Hindlimb muscle (tissue), 1 donor: ENCODE data around the gene PRLR. TPM values are rescaled to one million over a fixed set of nuclear protein-coding genes. Genes with fewer than 3 reads are reported as not detected.
"Not testable (repeated sequence)": the region's sequence is repeated elsewhere in the genome, so short reads cannot be mapped to it uniquely, and the experiment has no call there.

Source experiments
- DNase-seq: peaks from one replicate; pipeline ENCODE4 v3.0.0-alpha.2; 2013
- polyA plus RNA-seq: library from polyadenylated mRNA; unstranded; fragments of 120-200 nt; gene quantifications from one replicate; pipeline ENCODE4 v1.2.1, GENCODE V29; 2013; ENCODE audit not compliant: insufficient read length

PRLR gene
- polyA plus RNA-seq = 0.15 TPM

- DNase-seq = peak; percentile 19
Observed at GRCh38 chr5:35230038-35230611, at the start of gene PRLR. Gene PRLR, minus strand, starts transcription at chr5:35230487. Its CDS starts 140,867 bp downstream, at chr5:35089620.

GRCh38 chr5:35274839-35275509 is 44.7 kb upstream of the PRLR start:
- DNase-seq = no peak

DNA sequence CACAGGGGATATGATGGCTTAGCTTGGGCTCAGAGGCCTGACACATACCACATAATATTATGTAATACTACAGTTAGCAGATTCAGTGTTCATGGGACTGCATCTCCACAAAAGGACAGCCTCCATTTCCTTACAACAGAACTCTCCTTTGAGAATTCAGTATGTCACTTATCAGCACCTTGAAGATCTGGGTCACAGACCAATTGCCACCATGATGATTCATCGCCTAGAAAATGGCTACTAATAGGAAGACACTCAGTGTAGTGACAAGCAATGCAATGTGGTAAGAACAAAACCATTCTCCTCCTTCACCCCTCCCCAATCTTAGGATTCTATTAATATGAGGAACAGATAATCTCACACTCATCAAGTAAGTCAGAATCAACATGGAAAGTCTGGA is 38.7 kb upstream of the PRLR start:
- DNase-seq = no peak

DNA sequence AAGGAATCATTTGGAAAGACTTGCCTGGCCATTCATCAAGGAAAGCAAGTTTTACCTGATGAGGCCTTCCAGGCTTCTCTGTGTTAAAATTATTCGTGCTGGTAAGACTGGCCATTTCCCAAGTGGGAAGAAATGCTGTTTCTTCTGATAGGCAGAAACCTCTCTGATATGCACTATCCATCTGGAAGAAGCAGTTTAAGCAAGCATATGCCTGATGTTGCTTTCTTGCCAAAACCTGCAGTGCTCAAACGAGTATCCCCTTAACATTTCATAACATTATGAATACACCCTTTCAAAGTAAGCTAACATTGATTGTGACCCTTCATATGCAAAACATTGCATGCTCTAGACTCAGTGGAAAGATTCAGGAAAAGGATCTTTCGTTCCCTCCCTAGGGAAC is 36.0 kb upstream of the PRLR start:
- DNase-seq = no peak

- no peak for DNase-seq
Observed at GRCh38 chr5:35264509-35264908, 34.2 kb upstream of the PRLR start.

GRCh38 chr5:35263266-35263877 is 33.1 kb upstream of the PRLR start:
- no peak for DNase-seq

GRCh38 chr5:35253582-35253981 is 23.3 kb upstream of the PRLR start:
- no peak for DNase-seq

DNA sequence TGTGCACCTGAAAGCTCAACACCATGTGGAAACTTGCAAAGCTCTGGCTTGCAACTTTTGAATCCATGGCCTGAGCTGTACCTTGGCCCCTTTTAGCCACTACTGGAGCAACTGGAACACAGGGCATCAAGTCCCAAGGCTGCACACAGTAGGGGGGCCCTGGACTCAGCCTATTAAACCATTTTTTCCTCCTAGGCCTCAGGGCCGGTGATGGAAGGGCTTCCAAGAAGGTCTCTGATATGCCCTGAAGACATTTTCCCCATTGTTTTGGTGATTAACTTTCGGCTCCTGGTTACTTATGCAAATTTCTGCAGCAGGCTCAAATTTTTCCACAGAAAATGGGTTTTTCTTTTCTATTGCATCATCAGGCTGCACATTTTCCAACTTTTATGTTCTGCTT is 22.7 kb upstream of the PRLR start:
- DNase-seq = no peak

DNA sequence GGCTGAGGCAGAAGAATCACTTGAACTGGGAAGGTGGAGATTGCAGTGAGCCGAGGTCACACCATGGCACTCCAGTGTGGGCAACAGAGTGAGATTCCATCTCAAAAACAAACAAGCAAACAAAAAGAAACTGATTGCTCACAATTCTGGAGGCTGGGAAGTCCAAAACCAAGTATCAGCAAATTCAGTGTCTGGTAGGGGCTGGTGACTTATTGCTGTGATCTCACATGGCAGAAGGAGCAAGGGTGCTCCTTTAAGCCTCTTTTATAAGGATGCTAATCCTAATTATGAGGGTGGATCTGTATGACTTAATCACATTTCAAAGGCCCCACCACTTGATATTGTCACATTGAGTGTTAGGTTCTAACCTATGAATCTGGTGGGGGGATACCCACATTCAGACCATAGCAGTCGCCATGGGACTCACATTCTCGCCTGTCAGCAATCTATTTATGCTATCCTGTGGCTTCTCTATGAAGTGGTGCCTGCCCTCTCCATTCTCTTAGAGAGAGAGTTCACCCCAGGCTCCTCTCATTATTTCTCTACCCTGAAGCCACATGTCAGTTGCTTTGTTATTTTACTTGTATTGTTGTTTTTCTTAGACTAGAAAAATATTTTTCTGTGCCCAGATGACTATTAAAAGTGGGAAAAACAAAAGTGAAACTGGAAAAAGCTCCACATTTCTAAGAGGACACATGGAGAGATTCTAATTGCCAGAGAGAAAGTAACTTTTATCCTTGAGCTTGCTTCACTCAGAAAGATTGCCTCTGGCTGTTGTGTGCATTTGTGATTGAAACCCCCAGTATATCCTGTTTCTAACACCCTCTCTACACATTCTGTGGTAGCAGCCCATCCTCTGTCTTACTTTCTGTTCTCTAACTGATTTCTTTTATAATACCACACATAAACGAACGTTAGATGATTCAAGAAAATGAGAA is 18.8 kb upstream of the PRLR start:
- DNase-seq = no peak

DNA sequence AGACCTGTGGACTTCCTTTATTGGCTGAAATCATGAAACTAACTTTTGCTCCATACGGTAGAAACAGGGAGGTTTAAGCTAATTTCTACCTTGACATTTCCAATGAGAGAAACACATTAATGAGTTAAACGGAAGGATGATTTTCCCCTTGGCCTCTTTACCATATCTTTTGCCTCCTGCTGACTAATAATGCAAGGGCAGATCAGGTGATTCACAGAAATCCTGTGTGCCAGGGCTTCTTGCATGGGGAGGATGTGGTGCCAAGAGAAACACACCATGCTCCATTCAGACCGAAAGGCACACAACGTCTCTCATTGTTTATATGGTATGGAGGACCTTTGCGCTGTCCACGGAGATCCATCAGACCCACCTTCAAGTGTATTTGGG is 17.4 kb upstream of the PRLR start:
- DNase-seq = no peak

GRCh38 chr5:35246900-35247647 is 16.8 kb upstream of the PRLR start:
- DNase-seq = peak; percentile 51

DNA sequence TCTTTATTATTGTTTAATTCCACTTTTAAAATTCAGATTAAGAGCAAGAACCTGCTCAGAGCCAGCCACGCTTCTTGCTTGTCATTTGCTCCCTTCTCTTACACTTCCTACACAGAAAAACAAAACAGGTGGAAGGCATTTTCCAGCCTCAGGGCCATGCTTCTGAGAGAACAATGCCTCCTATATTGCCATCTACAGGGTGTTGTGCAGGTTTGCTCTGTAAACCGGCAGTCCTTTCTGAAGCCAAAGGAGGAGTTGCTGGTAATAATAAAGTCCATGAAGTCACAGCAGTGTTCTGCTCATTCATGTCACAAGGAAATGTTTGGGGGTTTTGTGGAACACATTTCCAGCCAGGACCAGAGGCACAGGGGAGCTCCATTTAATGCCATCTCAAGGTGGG is 16.1 kb upstream of the PRLR start:
- no peak for DNase-seq

DNA sequence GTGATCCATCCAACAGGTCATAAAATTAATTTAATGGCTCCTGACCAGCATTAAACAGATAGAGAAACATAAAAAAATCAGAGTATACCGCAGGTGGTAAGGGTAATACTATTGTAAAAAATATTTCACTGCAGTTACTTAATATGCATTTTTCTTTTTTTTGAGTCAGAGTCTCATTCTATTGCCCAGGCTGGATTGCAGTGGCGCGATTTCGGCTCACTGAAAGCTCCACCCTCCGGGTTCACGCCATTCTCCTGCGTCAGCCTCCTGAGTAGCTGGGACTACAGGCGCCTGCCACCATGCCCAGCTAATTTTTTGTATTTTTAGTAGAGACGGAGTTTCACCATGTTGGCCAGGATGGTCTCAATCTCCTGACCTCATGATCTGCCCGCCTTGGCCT is 15.1 kb upstream of the PRLR start:
- DNase-seq = not testable (repeated sequence)

DNA sequence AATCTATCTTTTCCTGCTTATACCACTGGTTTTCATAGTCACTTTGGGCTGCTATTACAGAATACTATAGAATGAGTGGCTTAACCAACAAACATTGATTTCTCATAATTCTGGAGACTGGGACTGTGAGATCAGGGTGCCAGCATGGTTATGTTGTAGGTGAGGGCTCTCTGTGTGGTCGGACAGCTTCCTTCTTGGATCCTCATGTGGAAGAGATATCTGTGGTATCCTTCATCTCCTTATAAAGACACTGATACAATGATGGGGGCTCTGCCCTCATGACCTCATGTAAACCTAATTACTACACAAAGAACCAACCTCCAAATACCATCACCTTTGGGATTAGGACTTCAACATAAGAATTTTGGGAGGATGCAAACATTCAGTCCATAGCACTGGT is 13.9 kb upstream of the PRLR start:
- DNase-seq = no peak

- no peak for DNase-seq
Observed at GRCh38 chr5:35242702-35243258, 12.5 kb upstream of the PRLR start.

- no peak for DNase-seq
Observed at GRCh38 chr5:35240892-35241291, 10.6 kb upstream of the PRLR start.

- no peak for DNase-seq
Observed at GRCh38 chr5:35239911-35240610, 9.8 kb upstream of the PRLR start.

GRCh38 chr5:35239476-35239875 is 9.2 kb upstream of the PRLR start:
- no peak for DNase-seq

- no peak for DNase-seq
Observed at GRCh38 chr5:35237580-35238376, 7.5 kb upstream of the PRLR start.

DNA sequence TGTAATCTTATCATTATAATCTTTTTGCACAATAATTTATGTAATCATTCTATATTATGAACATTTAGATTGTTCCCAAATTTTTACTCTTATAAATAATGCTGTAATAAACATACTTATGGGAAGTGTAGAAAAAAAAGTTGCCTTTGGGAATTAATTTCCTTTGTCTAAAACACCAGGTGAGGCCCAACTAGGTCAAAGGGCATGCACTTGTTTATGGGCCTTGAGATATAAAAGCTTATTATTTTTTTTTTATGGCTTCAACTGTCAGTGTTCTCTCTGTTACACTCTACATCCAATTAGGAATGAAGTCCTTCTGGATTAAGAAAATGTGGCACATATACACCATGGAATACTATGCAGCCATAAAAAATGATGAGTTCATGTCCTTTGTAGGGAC is 6.5 kb upstream of the PRLR start:
- DNase-seq = no peak

DNA sequence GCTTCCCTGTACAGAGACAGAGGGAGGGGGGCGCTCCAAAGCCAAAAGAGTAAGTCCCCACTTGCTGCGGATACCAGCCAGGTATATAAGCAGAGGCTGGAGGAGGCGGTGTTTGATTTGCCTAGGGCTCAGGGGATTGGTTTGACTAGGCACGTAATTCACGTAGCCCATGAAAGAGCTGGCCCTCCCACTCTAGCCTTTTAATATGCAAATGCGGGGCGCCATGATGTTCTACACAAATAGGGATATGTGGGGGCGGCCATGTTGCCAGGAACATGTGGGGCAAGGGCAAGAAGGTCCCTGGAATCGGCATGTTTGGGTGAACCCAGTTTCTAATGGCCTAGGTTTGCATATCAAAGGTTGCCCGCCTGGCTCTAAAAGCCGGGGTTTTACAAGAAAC is 3.3 kb upstream of the PRLR start:
- no peak for DNase-seq
